ENCODE results near the gene CCNF. TPM values are rescaled to one million over a fixed set of nuclear protein-coding genes. Genes with fewer than 3 reads are reported as not detected.
A peak's percentile ranks its signal among the peaks of the same experiment; 100 is the strongest.

CCNF gene
- total and polyA plus RNA-seq, 10 of the 15 experiments (the other 5 are each of a cell fraction or from before 2014, with no cell fraction given), result 4.0 to 63.2 (median 27.5) TPM

- TF ChIP-seq TAF1 (IDR thresholded peaks at IDR 0.05; ENCODE audit: borderline replicate concordance, low read depth, low read length) (no peak), POLR2AphosphoS5 (IDR thresholded peaks at IDR 0.05; ENCODE audit: low read length) (no peak), ZNF207 (IDR thresholded peaks at IDR 0.05; ENCODE audit: borderline replicate concordance) (peak; percentile 67; the same call in 1 of the 2 replicates), MTA3 (IDR thresholded peaks at IDR 0.05; ENCODE audit: borderline replicate concordance, low read length) (no peak), NR2F1 (conservative IDR thresholded peaks at IDR 0.05) (peak; percentile 25; the same call in 1 of the 2 replicates), SRF (IDR thresholded peaks at IDR 0.05; ENCODE audit: low read depth in 2 of 2, low read length in 2 of 2) (no peak), USF1 (IDR thresholded peaks at IDR 0.05; ENCODE audit: borderline replicate concordance, extremely low read length, insufficient read depth, low read depth, low read length) (peak; percentile 87), MEF2A (IDR thresholded peaks at IDR 0.05; ENCODE audit: insufficient read depth, low read depth, low read length) (no peak), MLLT1 (IDR thresholded peaks at IDR 0.05) (no peak), SUZ12 (IDR thresholded peaks at IDR 0.05; ENCODE audit: unreplicated experiment) (no peak), FOS (IDR thresholded peaks at IDR 0.05; ENCODE audit: borderline replicate concordance, extremely low read depth, insufficient read length) (no peak), ZBTB11 (CRISPR knock-in tag; IDR thresholded peaks at IDR 0.05) (no peak), TCF3 (IDR thresholded peaks at IDR 0.05; ENCODE audit: borderline replicate concordance, insufficient read depth, low read depth, low read length) (no peak), HDAC6 (IDR thresholded peaks at IDR 0.05; ENCODE audit: unreplicated experiment) (no peak), ZZZ3 (IDR thresholded peaks at IDR 0.05; ENCODE audit: control insufficient read depth, insufficient read length, low read depth) (no peak), ZNF384 (IDR thresholded peaks at IDR 0.05; ENCODE audit: borderline replicate concordance, low read depth, low read length) (no peak), IRF4 (IDR thresholded peaks at IDR 0.05; ENCODE audit: low read depth, low read length) (0 out of 2 replicates have a peak, but pooled peaks have one; percentile 33), POLR2A (IDR thresholded peaks at IDR 0.05; ENCODE audit: low read depth, low read length) (peak; percentile 24; the same call in 1 of the 2 replicates), NR2C2 (IDR thresholded peaks at IDR 0.05; ENCODE audit: borderline replicate concordance, control insufficient read depth, insufficient read length, low read depth) (no peak), GABPA (IDR thresholded peaks at IDR 0.05; ENCODE audit: low read depth) (no peak), SPI1 (IDR thresholded peaks at IDR 0.05; ENCODE audit: borderline replicate concordance, insufficient read depth, low read depth, low read length) (peak; percentile 45; the same call in 1 of the 2 replicates)
Observed at GRCh38 chr16:2486645-2487516, 57.6 kb downstream of the CCNF start (continued).
